ENCODE data around the gene TCF4. TPM values are rescaled to one million over a fixed set of nuclear protein-coding genes. Genes with fewer than 3 reads are reported as not detected.

Gene TCF4
- total RNA-seq, 1 donor from 2014 or later = 15.7 TPM

DNA sequence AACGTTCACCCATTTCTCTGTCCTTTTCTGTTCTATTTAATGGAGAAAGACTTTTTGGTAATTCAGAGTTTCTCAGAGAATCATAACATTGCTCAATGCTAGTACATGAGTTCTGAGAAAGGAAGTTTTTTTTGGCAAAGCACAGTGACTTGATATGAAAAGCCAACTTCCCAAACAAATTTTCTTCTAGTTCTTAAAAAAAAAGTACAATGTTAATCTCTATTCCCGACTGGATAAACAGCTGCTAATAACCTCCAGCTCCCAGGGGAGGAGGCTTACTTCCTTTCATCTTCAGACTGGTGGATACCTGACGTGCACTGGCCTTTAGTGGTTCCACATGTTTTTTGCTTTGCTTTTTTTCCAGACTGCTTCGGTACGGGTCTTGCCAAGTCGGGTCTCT lies 344.1 kb downstream of the TCF4 start:
- H3K27me3 ChIP-seq (ENCODE audit: control insufficient read depth, insufficient read depth, low read length) = no peaks in the 10 kb centered on the region
- no peak for DNase-seq (ENCODE audit: low read depth)
- no peaks in the 10 kb centered on the region for H3K36me3 ChIP-seq (ENCODE audit: control insufficient read depth, insufficient read depth, low read length)
- TF ChIP-seq, protein P1, sequence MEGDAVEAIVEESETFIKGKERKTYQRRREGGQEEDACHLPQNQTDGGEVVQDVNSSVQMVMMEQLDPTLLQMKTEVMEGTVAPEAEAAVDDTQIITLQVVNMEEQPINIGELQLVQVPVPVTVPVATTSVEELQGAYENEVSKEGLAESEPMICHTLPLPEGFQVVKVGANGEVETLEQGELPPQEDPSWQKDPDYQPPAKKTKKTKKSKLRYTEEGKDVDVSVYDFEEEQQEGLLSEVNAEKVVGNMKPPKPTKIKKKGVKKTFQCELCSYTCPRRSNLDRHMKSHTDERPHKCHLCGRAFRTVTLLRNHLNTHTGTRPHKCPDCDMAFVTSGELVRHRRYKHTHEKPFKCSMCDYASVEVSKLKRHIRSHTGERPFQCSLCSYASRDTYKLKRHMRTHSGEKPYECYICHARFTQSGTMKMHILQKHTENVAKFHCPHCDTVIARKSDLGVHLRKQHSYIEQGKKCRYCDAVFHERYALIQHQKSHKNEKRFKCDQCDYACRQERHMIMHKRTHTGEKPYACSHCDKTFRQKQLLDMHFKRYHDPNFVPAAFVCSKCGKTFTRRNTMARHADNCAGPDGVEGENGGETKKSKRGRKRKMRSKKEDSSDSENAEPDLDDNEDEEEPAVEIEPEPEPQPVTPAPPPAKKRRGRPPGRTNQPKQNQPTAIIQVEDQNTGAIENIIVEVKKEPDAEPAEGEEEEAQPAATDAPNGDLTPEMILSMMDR (IDR thresholded peaks at IDR 0.05; ENCODE audit: insufficient read depth, low read length, poor library complexity, severe bottlenecking) = no peak
- H3K4me3 ChIP-seq (ENCODE audit: low read depth, low read length) = no peak overlapping the region

DNA sequence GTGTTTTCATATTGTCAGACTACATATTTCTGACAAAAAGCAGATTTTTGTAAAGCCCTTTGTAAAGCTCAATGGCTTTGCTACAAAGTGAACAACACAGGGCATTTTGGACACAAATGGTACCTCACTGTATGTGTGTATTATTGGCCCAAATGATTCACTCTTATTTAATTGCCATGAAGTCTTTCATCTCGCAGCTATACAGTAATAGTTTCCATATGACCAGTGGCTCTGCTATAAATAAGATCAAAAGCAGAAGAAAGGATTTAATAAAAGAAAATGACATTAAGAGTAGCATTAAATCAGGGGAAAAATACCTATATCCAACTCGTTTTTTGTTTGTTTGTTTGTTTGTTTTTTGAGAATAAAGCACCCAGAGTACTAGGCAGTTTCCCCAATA lies 344.7 kb downstream of the TCF4 start:
- H3K27me3 ChIP-seq (ENCODE audit: control insufficient read depth, insufficient read depth, low read length) = no peaks in the 10 kb centered on the region
- H3K4me3 ChIP-seq (ENCODE audit: low read depth, low read length) = no peak overlapping the region
- TF ChIP-seq, protein P1 (IDR thresholded peaks at IDR 0.05; ENCODE audit: insufficient read depth, low read length, poor library complexity, severe bottlenecking) = no peak
- DNase-seq (ENCODE audit: low read depth) = no peak
- no peaks in the 10 kb centered on the region for H3K36me3 ChIP-seq (ENCODE audit: control insufficient read depth, insufficient read depth, low read length)

DNA sequence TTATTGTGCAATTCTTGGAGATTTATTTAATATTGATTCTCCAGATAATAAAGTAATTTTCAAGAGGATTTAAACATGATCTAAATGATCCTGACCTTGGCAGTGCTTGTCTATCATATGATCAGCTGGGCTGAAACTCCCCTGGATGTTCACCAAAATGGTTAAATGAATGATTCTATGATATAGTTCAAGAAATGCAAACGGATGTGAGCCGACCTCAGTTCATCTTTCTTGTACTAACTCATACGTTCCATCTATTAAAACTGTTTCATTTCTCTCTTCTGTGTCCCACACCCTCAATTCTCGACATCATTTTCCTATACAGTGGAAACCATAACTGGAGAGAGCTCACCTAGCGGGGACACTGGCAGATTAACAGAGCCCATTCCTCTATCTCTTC lies 347.0 kb downstream of the TCF4 start:
- TF ChIP-seq, protein P1 (IDR thresholded peaks at IDR 0.05; ENCODE audit: insufficient read depth, low read length, poor library complexity, severe bottlenecking) = no peak
- no peaks in the 10 kb centered on the region for H3K27me3 ChIP-seq (ENCODE audit: control insufficient read depth, insufficient read depth, low read length)
- no peak overlapping the region for H3K4me3 ChIP-seq (ENCODE audit: low read depth, low read length)
- no peaks in the 10 kb centered on the region for H3K36me3 ChIP-seq (ENCODE audit: control insufficient read depth, insufficient read depth, low read length)
- no peak for DNase-seq (ENCODE audit: low read depth)

DNA sequence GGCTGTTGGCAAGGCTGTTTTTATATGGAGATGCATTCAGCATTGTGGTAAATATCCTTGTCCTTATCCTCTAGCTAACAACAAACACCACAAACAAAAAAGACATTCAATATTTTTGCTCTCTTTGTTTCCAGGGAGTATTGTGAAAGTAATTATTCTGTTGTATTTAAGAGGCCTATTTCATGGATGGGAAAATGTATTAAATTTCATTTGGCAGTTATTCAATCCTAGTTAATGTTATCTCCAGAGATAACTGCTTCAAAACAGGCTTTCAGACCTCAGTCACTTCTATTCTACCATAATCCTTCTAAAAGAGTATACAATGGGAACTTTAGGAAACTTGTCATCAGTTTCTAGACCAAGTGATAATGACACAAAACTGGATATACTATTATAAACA lies 348.3 kb downstream of the TCF4 start:
- TF ChIP-seq, protein P1 (IDR thresholded peaks at IDR 0.05; ENCODE audit: insufficient read depth, low read length, poor library complexity, severe bottlenecking) = no peak
- no peaks in the 10 kb centered on the region for H3K36me3 ChIP-seq (ENCODE audit: control insufficient read depth, insufficient read depth, low read length)
- H3K4me3 ChIP-seq (ENCODE audit: low read depth, low read length) = no peak overlapping the region
- DNase-seq (ENCODE audit: low read depth) = no peak
- no peaks in the 10 kb centered on the region for H3K27me3 ChIP-seq (ENCODE audit: control insufficient read depth, insufficient read depth, low read length)

DNA sequence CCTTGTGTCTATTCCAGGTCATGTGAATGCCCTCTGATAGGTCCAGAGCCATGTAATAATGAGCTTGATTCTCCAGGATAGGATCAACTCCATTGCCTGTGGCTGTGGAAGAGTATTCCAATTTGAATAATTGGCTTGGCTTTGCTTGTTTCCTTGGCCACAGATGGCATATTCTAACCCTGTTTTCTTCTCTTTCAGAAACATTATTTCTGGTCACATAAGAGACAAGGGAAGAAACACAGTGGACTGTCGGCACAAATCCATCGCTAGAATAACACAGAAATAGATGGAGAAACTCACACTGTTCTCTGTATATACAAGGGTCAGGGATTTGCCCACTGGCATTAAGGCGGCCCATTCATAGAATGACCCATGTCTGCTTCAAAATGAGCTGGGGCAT lies 350.3 kb downstream of the TCF4 start:
- Histone ChIP-seq H3K4me3 (ENCODE audit: low read depth, low read length) (no peak overlapping the region), H3K27me3 (ENCODE audit: control insufficient read depth, insufficient read depth, low read length) (no peaks in the 10 kb centered on the region), H3K36me3 (ENCODE audit: control insufficient read depth, insufficient read depth, low read length) (no peaks in the 10 kb centered on the region)
- no peak for DNase-seq (ENCODE audit: low read depth)
- TF ChIP-seq, protein P1 (IDR thresholded peaks at IDR 0.05; ENCODE audit: insufficient read depth, low read length, poor library complexity, severe bottlenecking) = no peak

DNA sequence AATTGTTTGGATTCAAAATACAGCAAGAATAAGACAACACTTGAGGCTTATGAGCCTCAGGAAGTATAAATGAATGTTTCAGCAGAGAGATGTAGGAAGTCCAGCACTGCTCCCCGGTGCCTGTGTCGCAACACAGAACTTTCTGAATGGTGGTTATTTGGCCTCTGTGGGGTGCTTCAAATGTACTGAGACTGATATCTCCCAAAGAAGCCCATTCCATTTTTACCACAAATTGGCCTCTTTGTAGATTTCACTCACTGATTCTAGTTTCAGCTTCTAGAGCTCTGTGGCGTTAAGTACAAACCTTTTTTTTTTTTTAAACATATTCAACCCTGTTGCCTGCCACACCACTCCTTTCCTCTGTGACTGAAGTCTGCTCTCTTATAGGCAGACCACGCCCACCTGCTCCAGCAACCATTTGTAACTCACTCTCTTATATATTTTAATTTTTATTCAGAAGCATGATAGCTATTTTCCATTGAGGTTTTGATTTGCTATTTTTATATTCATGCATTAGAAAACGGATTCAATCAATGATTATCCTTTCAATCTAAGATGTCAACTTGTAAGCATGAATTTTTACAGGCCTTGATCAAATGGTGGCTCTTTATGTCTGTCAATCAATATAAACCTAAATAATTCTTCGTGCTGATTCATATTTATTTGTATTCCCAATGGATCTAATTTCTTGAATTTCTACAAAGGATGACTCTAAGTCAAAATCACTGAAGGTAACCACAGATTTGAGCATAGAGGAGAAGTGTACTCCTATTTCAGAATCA lies 351.7 kb downstream of the TCF4 start:
- Histone ChIP-seq H3K36me3 (ENCODE audit: control insufficient read depth, insufficient read depth, low read length) (no peaks in the 10 kb centered on the region), H3K4me3 (ENCODE audit: low read depth, low read length) (no peak overlapping the region), H3K27me3 (ENCODE audit: control insufficient read depth, insufficient read depth, low read length) (no peaks in the 10 kb centered on the region)
- TF ChIP-seq, protein P1 (IDR thresholded peaks at IDR 0.05; ENCODE audit: insufficient read depth, low read length, poor library complexity, severe bottlenecking) = no peak
- no peak for DNase-seq (ENCODE audit: low read depth)

All from kidney epithelial cell (primary cell).